DMS 273 treated with DMSO at 0.1 percent for 48 hours (cell line): Measurements from ENCODE around the gene ZNF467.

Experiments
- DNase-seq: peaks from one replicate; lab custom pipeline; 2025; lab: John Stamatoyannopoulos, UW

The ZNF467 gene

DNA sequence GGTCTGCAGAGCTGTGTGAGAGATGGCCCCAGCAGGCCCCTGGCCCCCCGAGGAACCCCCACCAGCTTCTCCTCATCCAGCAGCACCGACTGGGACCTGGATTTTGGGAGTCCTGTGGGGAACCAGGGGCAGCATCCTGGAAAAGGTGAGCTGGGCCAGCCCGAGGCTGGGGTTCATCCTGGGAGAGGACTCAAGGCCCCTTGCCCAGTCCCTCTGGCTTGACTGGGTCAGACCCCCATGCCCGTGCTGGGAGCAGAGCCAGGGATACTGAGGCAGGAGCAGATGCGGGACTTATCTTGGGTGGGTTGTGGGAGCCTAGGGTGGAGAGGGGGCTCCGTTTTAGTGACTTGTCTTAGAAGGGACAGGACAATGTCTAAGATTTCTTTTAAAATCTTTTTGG lies 47.5 kb downstream of the ZNF467 start:
- no peak for DNase-seq

DNA sequence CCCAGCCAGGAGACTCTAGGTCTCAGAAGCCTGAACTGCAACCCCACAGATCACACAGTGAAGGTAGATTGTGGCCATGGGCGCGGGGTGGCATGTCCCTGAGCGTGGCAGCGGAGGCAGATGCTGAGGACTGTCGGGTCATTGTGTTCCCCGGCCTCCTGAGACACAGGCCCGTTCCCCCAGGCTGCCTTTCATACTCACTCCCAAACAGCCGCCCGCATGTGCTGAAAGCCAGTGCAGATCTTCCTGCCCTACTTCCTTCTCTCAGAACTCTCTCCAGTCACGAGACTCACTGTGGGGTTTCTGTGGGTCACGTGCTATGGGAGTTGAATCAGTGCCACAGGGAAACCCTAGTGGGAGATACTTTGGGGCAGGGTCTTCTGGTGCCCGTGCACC lies 48.0 kb downstream of the ZNF467 start:
- DNase-seq: no peak

DNA sequence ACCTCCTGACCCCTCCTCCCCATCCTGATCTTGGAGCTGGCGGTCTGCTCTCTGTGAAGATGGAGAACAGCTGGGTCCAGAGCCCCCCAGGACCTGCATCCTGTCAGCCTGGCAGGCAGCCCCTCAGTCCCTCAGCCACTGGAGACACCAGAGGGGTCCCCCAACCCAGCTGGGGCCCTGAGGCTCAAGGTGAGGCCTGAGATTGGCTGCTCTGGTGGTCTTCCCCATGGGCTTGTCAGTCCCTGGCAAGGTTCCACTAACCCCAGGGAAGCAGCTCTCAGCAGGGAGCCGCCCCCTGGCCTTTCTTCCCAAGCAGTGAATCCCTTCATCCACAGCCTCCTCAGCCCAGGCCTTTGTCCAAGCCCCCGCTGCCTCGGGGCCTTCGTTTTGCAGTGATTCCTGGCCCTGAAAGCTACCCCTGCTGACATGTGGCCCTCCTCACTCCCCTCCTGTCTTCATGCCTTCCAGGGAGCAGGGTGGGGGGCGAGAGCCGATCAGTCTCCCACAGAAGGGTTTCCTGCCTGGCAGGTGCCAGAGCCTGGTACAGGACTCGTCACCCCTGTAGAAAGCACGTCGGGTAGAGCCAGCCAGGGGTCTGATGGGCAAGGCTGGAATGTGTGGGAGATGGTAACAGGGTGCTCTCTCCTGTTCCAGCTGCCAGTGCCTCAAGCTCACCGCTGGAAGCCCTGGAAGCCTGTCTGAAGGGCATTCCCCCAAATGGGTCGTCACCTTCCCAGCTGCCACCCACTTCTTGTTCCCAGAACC lies 48.5 kb downstream of the ZNF467 start:
- no peak for DNase-seq

DNA sequence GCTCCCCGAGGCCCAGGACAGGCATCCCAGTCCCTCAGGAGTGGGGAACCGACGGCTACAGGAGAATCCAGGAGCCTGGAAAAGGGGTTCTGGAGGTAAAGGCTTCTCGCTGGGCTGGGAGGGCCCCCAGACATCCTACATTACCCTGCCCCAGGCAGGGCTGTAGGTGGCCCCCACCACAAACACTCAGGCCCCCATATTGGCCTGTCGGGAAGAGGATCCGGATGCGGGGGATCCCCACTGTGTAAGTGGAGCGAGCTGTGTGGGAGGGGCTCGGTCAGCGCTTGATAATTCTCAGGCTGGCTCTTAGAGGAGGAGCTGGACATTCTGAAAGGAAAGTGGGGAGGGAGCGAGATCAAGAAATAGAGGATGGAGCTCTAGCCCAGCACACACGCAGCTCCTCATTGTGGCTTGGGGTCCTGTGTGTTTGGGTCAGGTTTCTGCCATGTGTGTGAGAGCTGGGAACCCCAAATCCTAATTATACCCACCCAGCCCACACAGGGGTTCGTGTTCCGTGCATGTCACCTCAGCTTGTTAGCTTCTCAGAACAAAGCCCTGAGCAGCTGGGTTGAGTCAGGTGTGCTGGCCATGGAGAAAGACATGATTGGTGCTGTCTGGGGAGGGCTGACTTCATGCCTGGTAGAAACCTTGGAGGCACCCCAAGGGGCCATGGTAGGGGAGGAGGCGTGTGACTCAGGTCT lies 49.4 kb downstream of the ZNF467 start:
- DNase-seq: no peak

DNA sequence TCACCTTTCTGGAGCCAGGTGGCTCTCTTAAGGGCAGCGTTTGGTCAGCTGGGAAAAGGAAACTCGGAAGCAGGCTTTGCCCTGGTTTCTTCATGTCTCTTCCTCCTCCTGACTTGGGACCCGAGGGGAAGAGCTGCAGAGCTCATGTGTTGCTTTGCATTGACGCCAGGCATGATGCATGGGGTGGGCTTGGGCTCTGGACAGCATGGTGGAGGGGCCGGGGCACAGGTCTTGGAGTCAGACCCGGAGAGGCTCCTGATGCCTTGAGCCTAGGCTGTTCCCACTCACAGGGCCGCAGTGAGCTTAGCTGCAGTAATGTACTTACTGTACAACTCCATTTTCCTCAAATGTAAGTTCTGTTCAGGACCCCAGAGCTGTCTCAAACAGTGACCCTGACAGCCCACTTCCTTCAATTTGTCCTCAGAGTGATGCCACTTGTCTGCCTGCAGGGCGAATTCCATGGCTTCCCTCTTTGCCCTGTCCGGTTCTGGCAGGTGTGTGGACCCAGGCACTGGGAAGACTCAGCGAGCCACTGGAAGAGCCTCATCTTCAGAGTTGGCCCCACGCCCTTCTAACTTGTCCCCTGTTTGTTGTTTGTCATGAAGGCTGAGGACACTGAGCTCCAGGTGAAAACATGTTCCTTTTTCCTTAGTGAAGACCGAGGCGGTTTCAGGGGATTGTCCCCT lies 50.2 kb downstream of the ZNF467 start:
- DNase-seq: no peak

DNA sequence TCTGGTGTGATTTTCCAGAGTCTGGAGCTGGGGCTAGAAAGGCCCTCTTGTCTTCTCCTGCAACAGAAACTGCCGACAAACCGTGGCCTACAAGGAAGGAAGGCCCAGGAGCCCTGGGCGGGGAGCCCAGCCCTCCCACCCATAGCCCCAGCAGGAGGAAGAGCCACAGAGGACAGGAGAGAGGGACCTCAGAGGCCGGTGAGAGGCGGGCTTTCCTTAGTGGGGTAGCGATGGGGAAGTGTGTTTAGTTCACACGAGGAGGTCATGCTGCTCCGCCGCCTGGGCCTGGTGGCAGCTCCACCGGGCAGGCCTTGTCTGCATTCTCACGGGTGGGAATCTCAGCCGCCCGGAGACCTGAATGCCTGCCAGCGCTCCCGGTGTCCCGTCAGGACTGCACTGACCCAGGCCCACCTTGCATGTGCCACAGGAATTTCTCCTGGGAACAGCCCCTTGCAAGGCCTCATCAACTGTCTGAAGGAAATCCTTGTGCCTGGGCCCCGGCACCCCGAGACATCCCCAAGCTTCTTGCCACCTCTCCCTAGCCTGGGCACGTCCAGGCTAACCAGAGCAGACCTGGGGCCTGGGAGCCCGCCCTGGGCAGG lies 50.9 kb downstream of the ZNF467 start:
- DNase-seq: no peak

DNA sequence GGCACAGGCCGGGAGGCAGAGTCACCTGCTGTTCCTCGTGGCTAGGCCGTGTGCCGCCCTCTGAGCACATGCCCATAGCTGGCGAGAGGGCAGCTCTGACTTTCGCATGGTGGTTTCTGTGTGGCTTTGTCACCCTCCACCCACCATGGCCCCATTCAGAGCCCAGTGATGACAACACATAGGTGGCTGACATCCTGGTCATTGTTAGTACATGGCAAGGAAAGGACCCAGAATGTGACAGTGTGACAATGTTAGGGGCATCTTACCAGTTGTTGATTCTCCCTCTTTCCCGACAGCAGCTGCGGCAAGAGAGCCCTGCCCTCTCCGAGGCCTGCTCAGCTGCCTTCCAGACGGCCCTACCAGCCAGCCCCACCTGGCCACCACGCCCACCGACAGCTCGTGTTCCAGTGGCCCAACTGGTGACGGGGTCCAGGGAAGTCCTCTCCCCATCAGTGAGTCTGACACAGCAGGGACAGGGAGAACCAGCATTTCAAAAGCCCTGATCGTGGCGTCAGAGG lies 52.2 kb downstream of the ZNF467 start:
- DNase-seq: no peak

DNA sequence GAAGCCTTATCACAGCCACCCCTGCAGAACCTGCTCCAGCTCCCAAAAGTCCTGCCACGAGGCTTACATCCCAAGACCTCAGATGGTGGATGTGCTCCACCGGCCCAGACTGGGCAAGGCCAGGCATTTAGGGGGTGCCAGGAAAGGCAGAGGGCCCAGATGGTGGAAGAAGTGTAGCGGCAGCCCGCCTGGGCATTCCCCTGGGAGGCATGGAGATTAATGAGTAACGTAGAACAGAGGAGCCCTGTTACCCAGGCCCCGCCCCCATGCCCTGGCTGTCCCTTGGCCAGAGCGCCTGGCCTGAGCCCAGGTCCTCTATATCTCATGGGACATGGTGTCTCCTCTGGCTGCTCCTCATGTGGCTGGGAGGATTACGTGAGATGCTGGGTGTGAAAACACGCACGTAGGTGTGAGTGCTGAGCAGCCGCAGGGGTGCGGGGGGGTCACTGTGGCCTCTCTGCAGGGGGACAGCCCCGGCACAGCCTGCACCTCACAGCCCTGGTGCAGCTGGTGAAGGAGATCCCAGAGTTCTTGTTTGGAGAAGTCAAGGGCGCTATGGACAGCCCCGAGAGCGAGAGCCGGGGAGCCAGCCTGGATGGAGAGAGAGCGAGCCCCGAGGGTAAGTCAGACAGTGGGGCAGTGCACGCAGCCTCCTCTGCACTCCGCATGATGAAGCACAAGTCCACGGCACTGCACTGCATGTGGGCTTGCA lies 52.9 kb downstream of the ZNF467 start:
- peak; percentile 84 for DNase-seq

DNA sequence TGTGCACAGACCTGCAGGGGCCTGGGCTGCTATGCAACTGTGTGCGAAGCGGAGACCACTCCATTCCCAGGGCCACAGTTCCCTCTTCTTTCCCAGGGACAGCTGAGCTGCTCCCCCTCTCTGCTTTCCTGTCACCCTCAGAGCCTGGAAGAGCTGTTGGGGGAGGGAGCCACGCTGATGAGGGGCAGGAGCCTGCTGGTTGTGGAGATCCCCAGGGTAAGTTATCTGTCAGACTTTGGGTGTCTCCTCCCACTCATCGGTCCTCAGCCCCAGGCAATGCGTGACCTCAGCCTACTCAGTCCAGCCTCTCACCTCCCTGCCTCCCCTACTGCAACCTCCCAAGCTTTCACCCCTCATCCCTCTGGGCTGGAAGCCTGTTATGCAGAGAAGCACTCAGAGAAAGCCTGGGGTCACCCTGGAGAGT lies 53.5 kb downstream of the ZNF467 start:
- no peak for DNase-seq

DNA sequence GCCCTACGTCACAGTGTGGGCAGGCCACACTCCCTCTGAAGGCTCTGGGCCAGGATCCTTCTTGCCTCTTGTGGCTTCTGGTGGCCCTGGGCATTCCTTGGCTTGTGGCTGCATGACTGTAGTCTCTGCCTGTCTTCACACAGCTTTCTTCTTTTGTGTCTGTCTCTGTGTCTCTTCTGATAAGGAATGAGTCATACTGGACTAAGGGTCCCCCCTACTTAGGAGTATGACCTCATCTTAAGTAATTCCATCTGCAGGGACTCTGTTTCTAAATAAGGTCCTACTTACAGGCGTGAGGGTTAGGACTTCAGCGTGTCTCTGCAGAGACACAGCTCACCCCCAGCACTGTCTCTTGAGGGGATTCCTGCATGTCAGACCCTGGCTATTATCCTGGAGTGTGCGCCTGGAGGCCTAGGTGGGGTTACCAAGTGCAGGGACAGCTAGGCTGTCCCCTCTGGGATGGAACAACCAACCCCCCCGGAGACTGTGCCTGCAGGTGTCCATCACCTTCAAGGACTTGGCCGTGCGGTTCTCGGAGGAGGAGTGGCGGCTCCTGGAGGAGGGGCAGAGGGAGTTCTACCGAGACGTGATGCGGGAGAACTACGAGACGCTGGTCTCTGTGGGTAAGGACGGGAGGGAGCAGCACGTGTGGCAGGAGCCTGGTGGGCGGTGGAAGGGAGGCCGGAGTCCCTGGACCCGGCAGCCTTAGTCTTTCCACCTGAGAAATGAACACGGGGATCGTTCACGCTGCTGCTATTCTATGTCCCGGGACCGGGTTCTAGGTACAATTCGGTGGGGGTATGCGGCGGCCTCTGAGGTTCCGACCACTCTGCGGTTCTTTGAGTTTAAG lies 54.1 kb downstream of the ZNF467 start:
- no peak for DNase-seq

DNA sequence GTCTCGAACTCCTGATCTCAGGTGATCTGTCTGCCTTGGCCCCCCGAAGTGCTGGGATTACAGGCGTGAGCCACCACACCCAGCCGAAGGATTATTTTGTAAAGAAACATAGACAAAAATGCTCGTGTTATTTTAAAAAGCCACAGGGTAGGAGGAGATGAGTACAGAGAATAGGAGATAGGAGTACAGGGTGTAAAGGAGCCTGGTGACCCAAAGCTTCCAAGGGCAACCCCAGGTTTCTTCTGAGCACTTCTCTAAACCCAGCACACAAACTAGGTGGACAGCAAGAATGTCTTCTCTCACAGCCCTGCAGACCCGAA lies 54.7 kb downstream of the ZNF467 start:
- no peak for DNase-seq

DNA sequence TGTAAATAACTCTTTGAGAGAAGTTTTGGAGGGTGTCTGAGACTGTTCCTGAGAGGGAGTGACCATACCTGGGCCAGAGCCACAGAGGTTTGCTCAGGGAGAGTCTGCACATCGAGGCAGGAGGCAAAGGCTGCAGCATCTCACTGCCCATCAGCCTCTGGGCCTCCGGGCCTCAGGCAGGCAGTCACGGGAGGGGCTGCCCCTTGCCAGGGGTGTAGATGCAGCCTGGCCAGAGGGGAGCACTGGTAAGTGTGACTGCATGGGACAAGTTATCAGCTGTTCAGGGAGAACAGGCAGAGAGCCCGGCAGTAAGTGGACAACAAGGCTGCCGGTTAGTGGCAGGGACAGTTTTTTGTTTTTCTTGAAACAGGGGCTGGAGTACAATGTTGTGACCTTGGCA lies 55.9 kb downstream of the ZNF467 start:
- no peak for DNase-seq

DNA sequence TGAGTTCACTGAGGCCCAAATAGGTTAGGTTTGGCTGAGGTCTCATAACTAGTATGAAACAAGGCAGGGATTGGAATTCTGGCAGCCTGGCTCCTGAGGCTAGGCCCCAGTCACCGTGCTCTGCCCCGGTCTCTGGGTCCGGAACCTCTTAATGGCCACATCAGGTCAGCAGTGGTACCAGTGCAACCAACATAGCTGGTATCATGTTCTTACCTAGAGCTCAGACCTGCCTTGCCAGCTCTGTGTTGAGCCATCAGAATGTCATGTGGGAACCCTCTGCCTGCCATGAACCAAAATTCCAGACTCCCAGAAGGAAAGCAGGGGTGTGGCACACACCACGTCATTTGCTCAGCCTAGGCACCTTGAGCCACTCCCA lies 56.5 kb downstream of the ZNF467 start:
- DNase-seq: no peak

DNA sequence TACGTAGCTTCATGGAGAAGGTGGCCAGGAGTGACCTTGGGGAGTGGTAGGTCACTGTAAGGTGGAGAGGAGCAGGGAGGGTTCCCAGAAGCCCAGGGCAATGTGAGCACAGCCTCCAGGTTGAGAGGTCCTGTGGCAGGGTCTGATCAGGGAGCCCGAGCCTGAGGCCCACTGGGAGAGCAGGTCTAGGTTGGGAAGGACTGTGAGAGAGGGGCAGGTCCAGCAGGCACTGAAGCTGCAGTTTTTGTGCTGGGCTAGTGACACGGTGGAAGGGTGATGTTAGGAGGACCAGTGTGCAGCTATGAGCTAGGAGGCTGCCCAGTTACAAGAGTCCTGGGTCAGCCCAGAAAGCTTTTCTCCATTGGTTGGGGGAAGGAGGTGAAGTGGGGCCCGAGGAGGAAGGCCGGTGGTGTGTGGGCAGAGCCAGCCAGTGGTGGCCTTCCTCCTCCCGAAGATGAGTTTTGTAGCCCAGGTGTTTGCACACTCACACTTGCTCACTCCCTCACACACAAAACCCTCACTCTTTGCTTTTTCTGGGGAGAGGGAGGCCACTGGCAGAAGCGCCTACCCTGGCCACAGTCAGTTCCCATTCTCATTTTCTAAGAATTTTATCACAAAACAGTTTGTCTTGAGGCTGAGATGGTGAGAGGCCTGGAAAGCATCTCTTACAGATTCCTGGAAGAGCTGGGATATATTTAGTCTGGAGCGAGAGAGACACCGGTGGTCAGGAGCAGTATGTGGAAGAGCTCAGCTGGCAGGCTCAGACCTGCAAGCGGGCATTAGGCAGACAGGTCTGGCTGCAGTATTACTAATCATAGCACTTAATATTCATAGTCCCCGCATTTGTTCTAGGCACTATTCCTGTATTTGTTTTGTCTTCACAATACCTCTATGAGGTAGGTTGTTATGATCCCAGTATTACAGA lies 57.1 kb downstream of the ZNF467 start:
- DNase-seq: no peak

DNA sequence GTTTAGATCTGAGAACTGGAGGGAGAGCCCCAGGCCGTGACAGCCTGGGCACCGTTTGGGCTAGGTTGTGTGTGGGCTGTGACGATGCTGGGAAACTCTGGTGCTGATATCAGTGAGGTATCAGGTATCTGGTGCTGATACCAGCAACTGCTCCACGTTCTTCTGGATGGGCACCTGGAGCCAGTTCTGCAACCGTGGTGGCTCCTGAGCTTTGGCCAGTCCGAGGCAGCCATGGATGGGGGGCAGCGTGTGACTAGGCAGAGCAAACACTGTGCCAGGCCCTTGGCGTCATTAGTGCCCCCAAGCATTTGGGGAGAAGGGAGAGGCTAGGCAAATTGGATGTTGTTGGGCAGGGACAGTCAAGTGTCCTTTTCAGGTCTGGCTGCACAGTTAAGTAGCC lies 57.9 kb downstream of the ZNF467 start:
- DNase-seq: no peak

DNA sequence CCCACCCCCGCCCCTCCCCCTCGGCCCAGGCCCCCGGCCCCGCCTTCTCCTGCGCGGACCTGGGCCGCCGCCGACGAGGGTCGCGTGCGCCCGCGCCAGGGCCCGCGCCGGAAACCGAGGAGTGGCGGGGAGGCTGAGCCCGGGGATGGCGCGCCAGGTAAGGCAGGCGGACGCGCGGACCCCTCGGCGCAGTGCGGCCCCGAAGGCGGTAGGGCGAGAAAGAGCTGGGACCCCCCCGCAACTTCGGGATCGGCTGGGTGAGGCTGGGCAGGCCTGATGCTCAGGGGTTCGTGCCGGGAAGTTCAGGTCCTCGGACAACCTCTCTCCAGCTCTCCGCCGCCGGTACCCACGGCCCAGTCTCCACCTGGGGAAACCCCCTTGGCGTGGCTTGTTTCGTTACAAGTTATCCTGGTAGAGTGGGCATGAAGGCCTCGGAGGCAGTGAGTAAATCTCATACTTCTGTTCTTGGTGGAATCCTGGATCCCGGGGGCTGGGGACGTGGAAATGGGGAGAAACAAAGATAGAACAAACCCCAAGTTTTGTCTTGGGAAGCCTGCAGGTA lies 58.4 kb downstream of the ZNF467 start:
- no peak for DNase-seq
